ENCODE results near the gene AKT1S1. TPM values are rescaled to one million over a fixed set of nuclear protein-coding genes. Genes with fewer than 3 reads are reported as not detected.
"Not testable (repeated sequence)": the region's sequence is repeated elsewhere in the genome, so short reads cannot be mapped to it uniquely, and the experiment has no call there.

The AKT1S1 gene
- polyA plus RNA-seq, 1 donor = 26.1 TPM

DNA sequence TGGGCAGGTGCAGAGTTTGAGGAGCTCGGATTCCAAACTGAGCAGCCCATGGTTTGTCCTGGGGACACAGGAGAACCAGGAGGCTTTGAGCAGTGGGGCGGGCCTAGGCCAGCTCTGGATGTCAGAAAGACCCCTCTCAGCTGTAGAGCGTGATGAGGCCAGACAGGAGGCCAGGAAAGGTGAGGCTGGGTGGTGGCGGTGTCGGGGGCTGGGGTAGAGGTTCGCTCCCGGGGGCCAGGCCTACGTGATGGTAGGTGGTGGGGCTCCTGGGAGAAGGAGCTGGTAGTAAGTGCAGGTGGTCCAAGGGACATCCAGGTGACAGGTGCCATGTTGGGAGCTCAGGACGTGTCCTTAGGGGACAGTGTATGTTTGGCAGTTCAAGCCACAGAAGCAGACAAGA, 39.7 kb downstream of the AKT1S1 start:
- DNase-seq = no peak

DNA sequence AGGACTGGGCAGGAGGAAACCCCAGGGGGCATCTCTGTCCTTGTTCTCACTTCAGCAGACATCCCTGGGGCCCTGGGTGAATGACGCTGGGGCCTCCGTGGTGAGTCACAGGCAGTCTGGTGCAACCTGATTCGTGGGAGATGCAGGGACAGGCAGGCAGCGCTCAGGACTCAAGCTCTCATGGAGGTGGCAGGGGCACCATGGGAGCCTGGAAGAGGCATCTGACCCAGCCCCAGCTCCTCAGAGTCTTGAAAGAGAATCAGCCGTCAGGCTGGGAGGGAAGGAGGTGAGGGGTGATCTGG, 40.2 kb downstream of the AKT1S1 start:
- no peak for DNase-seq

DNA sequence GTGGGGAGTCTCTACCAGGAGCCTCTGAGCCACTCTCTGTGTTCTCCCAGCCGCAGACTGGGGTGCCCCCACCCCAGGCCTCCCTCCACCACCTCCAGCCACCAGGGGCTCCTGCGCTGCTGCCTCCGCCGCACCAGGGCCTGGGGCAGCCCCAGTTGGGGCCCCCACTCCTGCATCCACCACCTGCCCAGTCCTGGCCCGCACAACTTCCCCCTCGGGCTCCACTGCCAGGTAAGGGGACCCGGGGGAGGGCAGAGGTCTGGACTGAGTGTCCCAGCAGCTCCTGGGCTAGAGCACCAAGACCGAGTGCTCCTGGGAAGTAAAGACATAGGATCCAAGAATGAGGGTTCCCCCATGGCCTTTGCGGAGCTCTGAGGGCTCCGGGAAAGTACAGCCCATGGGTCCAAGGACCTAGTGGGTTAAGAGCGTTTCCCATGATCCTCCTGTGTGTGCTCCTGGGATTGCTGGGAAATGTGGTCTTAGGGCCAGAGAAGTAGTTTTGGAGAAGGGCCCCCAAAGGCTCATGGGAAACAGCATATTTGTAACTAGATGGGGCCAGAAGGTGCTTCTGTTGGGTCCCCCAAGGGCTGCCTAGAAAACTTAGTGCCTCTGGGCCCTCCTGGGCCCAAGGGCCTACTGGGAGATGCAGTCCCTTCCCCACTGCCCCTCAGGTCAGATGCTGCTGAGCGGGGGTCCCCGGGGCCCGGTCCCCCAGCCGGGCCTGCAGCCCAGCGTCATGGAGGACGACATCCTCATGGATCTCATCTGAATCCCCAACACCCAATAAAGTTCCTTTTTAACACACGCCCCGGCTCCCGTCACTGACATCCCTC, 40.8 kb downstream of the AKT1S1 start:
- DNase-seq = no peak

DNA sequence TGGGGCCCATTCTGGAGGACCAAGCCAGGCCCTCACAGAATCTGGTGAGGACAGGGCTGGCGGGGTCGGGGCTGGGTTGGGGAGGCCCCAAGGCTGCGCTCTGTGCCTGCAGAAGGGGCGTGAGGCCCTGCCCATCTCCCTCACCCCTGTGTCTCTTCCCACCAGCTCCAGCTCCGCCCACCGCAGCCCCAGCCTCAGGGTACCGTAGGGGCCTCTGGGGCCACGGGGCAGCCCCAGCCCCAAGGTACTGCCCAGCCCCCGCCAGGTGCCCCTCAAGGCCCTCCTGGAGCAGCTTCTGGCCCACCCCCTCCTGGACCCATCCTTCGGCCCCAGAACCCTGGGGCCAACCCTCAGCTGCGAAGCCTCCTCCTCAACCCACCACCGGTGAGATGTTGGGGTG, 41.6 kb downstream of the AKT1S1 start:
- no peak for DNase-seq

DNA sequence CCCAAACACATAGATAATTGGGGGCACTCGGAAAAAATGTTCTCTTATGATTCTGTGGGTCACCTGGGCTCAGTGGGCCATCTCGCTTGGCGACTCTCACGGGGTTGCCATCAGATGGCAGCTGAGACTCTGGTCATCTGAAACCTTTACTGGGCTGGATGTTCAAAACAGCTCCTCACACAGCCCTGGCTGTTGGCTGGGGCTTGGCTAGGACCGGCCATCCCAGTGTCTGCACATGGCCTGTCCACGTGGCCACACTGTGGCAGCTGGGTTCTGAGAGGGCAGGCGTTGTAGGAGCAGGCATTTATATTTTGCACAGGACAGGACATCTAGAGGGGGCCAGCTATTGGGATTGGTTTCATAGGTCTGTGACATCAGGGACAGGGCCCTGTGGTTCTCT, 43.6 kb downstream of the AKT1S1 start:
- no peak for DNase-seq

DNA sequence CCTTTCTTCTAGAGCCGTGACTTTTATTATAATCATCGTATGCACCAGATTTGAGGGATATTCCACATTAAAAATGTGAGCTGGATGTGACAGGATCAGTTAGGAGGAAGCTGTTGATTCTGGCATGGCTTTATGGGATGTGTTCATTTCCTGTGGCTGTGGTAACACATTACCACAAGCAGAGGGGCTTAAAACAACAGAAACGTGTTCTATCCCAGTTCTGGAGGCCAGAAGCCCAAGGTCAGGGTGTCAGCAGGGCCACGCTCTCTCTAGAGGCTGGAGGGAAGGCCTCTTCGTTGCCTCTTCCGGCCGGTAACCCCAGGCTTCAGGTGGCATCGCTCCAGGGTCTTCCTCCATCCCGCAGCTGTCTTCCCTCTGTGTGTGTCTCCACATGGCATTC, 44.6 kb downstream of the AKT1S1 start:
- no peak for DNase-seq

DNA sequence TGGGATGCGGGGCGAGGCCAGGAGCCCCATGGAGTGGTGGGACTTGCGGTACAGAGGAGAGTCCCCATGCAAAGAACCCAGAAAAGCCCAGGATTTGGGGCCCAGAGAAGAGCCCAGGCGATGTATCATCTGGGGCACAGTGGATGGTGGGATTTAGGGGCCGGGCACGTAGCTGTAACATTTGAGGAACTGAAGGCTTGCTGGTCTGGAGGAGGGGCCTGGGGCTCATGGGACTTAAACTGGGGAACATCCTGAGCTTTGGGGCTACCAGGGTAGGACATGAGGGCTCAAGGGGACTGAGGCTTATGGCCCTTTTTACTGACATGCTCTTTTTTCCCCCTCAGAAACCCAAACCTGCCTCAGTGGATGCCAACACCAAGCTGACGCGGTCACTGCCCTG, 45.6 kb downstream of the AKT1S1 start:
- DNase-seq = no peak

DNA sequence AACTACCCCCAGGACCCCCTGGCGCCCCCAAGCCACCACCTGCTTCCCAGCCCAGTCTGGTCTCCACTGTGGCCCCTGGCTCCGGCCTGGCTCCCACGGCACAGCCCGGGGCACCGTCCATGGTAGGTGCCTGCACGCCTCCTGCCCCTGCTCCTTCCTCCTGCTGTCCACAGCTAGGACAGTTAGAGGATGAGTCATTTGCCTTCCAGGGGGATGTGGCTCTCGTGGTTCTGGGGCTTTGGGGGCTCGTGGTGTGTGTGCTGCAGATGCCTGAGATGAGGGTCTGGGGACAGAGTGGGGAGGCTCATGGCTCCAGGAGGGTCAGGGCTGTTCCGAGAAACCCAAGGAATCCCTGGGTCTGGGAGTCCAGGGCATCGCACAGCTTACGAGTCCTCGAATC, 46.4 kb downstream of the AKT1S1 start:
- DNase-seq = no peak

DNA sequence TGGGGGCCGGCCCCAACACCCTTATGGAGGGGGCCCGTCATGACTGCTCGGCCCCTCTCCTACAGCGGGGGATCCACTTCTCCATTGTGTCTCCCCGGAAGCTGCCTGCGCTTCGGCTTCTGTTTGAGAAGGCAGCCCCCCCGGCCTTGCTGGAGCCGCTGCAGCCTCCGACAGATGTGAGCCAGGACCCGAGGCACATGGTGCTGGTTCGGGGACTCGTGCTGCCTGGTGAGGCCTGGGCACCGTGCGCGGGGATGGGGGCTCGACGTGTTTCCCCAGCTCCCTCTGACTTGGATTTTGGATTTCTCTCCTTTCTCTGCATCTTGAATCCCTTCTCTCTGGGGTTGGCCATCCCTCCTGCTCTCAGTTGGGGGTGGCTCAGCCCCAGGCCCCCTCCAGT, 47.4 kb downstream of the AKT1S1 start:
- DNase-seq = no peak

DNA sequence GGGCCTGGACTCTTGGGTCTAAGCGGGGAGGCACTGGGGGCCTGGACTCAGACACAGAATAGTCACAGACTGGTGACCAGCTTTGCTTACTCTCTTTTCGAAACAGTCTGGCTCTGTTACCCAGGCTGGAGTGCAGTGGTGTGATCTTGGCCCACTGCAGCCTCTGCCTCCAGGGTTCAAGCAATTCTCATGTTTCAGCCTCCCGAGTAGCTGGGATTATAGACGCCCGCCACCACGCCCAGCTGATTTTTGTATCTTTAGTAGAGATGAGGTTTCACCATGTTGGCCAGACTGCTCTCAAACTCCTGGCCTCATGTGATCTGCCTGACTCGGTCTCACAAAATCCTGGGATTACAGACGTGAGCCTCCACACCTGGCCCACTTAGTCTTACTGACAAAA, 48.0 kb downstream of the AKT1S1 start:
- no peak for DNase-seq

DNA sequence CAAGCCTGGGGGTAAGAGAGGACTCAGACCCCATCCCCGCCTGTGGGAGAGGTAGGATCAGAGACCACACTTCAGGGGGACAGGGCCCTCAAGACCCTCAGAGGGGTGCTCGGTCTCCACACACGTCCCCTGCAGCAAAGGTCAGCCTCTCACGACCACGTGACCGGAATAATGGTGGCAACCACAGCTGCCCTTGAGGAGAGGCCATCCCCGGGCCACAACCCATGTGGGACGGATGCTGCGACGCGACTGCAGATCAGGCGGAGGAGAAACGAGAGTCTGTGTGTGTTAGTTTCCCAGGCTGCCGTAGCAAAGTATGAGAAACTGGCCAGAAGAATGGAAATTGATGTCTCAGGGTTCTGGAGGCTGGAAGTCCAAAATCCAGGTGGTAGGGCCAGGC, 50.1 kb downstream of the AKT1S1 start:
- DNase-seq = no peak

DNA sequence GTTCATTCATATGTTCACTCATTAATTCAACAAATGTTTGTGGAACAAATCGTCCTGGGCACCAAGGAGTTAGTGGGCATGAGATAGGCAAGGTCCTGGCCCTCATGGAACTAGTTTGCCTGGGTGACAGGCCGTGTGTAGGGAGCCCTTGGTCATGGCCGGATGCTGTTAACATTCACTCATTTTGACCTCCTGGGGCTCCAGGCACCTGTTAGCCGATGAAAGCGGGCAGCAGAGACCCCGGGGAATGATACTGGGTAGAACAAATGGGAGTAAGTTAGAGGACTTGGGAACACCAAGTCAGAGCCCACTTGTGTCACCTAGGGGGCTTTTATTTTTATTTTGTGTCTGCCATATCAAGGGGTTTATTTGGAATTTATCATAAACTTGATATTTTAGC, 52.5 kb downstream of the AKT1S1 start:
- no peak for DNase-seq

DNA sequence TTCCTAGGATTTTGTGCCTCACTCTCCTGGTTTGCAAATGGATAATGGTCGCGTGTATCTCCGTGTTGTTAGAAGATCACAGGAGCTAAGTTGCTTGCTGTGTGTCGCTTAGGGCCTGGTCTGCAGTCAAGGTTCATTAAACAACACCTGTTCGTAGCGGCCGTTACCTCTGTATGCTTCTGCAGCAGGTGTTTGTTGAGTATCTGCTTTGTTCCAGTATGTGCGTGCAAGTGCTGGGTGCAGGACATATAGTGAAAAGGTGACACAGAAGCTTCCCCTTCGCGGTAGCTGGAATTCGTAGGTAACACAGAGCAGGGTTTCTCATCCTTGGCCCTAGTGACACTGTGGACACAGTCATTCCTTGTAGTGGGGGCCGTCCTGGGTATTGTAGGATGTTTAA, 53.7 kb downstream of the AKT1S1 start:
- DNase-seq = no peak

DNA sequence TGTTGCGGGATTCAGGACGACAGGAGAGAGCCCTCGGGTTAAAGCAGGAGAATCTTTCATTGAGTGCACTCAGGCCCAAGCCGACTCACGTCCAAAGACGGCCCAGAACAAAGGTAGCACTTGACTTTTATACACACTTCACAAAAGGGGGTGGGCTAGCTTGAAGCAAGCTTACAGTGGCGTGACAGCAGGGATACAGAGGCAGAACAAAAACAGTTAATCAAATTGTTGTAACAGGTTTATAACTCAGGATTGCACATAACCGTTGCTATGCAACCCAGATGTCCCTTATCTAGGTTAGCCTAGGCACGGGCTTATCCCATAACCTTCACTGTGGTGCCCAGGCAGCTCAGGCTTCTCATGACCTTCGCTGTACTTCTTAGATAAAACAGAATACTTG, 57.0 kb downstream of the AKT1S1 start:
- DNase-seq = no peak

DNA sequence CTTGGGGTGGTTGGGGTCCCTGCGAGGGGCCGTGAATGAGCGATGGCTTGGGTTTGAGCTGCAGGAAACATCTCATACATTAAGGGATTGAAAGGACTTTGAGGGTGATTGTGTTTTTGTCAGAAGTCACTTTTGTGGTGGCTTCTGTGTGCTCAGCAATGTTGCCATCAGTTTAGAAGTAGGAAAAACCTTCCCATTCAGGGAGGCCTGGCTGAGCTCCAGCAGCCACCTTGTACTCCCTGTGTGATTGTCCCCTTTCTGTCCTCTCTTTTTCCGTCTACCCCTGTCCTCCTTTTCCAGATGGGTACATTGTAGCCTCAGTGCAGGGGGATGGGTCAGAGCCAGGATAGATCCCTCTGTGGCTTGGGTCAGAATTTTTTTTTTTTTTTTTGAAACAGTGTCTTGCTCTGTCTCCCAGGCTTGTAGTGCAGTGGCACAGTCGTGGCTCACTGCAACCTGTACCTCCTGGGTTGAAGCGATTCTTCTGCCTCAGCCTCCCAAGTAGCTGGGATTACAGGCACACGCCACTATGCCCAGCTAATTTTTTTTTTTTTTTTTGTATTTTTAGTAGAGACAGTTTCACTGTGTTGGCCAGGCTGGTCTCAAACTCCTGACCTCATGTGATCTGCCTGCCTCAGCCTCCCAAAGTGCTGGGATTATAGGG, 57.6 kb downstream of the AKT1S1 start:
- not testable (repeated sequence) for DNase-seq

Other genes starting within 250 kb of the AKT1S1 start
- gene RRAS, start 237.2 kb downstream of the AKT1S1 start, polyA plus RNA-seq (ENCODE audit: insufficient read length) = 16.2 TPM
- gene SCAF1, start 235.1 kb downstream of the AKT1S1 start, polyA plus RNA-seq (ENCODE audit: insufficient read length) = 28.7 TPM
- 53.2 TPM for gene IRF3, start 211.5 kb downstream of the AKT1S1 start, polyA plus RNA-seq (ENCODE audit: insufficient read length)
- 20.7 TPM for gene BCL2L12, start 211.4 kb downstream of the AKT1S1 start, polyA plus RNA-seq (ENCODE audit: insufficient read length)
- 202 TPM for gene PRMT1, start 200.1 kb downstream of the AKT1S1 start, polyA plus RNA-seq (ENCODE audit: insufficient read length)
- 1.3 TPM for gene ADM5, start 187.8 kb downstream of the AKT1S1 start, polyA plus RNA-seq (ENCODE audit: insufficient read length)
- 11.5 TPM for gene CPT1C, start 186.2 kb downstream of the AKT1S1 start, polyA plus RNA-seq (ENCODE audit: insufficient read length)
- gene TSKS, start 114.0 kb downstream of the AKT1S1 start, polyA plus RNA-seq (ENCODE audit: insufficient read length) = 0.08 TPM
- 52.9 TPM for gene AP2A1, start 110.4 kb downstream of the AKT1S1 start, polyA plus RNA-seq (ENCODE audit: insufficient read length)
- gene FUZ, start 64.1 kb downstream of the AKT1S1 start, polyA plus RNA-seq (ENCODE audit: insufficient read length) = 33.9 TPM
- gene MED25, start 59.1 kb downstream of the AKT1S1 start, polyA plus RNA-seq (ENCODE audit: insufficient read length) = 71.9 TPM
- gene PTOV1, start 26.2 kb downstream of the AKT1S1 start, polyA plus RNA-seq (ENCODE audit: insufficient read length) = 296 TPM
- gene PNKP, start 9.8 kb downstream of the AKT1S1 start, polyA plus RNA-seq (ENCODE audit: insufficient read length) = 71.5 TPM
- gene TBC1D17, start 347 bp upstream of the AKT1S1 start, polyA plus RNA-seq (ENCODE audit: insufficient read length) = 39.7 TPM
- 2.7 TPM for gene IL4I1, start 19.5 kb upstream of the AKT1S1 start, polyA plus RNA-seq (ENCODE audit: insufficient read length)
- 20.0 TPM for gene ATF5, start 51.9 kb upstream of the AKT1S1 start, polyA plus RNA-seq (ENCODE audit: insufficient read length)
- gene NUP62, start 52.1 kb upstream of the AKT1S1 start, polyA plus RNA-seq (ENCODE audit: insufficient read length) = 61.9 TPM
- 4.1 TPM for gene SIGLEC11, start 83.8 kb upstream of the AKT1S1 start, polyA plus RNA-seq (ENCODE audit: insufficient read length)
- 48.2 TPM for gene VRK3, start 148.0 kb upstream of the AKT1S1 start, polyA plus RNA-seq (ENCODE audit: insufficient read length)
- 19.1 TPM for gene ZNF473, start 148.7 kb upstream of the AKT1S1 start, polyA plus RNA-seq (ENCODE audit: insufficient read length)

Data from left kidney (tissue), 2 donors.